ENCODE results near the gene KIZ. TPM values are rescaled to one million over a fixed set of nuclear protein-coding genes. Genes with fewer than 3 reads are reported as not detected.

Gene KIZ
- total RNA-seq, result 42.8 TPM

GRCh38 chr20:21125849-21126580 lies at the start of gene KIZ:
Gene KIZ, plus strand, starts transcription at chr20:21126082. Its CDS starts 34 bp downstream, at chr20:21126116.

GRCh38 chr20:21106171-21107017 lies 19.5 kb upstream of the KIZ start, which contains the start of gene LINC00237:
Gene LINC00237, minus strand, starts transcription at chr20:21106358.

Other genes starting within 250 kb of the KIZ start
- 2.1 TPM for gene LINC00237, start 19.7 kb upstream of the KIZ start, total RNA-seq
- gene XRN2, start 177.2 kb downstream of the KIZ start, total RNA-seq, result 81.7 TPM